ENCODE data around the gene LRRC3C. TPM values are rescaled to one million over a fixed set of nuclear protein-coding genes. Genes with fewer than 3 reads are reported as not detected.

LRRC3C gene
- total and polyA plus RNA-seq, 2 experiments from 2014 or later: 0.57 TPM; not detected in 1

DNA sequence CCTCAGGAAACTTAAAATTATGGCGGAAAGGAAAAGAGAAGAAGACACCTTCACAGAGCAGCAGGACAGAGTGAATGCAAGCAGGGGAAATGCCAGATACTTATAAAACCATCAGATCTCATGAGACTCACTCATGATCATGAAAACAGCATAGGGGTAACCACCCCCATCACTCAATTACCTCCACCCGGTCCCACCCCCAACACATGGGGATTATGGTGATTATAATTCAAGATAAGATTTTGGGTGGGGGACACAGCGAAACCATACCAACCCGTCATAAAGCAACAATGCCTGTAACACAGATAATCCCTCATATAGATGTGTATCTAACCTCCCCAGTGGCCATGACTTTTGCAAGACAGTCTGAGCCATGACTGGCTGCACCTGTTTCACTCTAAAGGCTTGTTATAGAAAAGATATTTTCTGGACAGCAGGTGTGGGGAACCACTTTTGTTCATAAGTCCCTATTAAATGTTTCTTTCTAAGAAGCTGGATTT is 28.2 kb downstream of the LRRC3C start:
- Histone ChIP-seq H3K4me3 (no peak overlapping the region), H3K9me2 (replicated peaks; ENCODE audit: insufficient read depth) (no peaks in the 10 kb centered on the region), H3K4me1 (ENCODE audit: insufficient read depth) (peaks cover 17% of the 10 kb centered on the region), H3K36me3 (replicated peaks; ENCODE audit: insufficient read depth, low read depth) (no peaks in the 10 kb centered on the region), H3K4me2 (no peak overlapping the region), H3K79me2 (no peaks in the 10 kb centered on the region), H3K9me3 (ENCODE audit: low read depth) (no peaks in the 10 kb centered on the region), H3K27me3 (no peaks in the 10 kb centered on the region), H2AFZ (no peak overlapping the region), H3K27ac (no peak overlapping the region), H4K20me1 (ENCODE audit: insufficient read depth, poor library complexity, severe bottlenecking) (no peaks in the 10 kb centered on the region)
- TF ChIP-seq, protein P1, sequence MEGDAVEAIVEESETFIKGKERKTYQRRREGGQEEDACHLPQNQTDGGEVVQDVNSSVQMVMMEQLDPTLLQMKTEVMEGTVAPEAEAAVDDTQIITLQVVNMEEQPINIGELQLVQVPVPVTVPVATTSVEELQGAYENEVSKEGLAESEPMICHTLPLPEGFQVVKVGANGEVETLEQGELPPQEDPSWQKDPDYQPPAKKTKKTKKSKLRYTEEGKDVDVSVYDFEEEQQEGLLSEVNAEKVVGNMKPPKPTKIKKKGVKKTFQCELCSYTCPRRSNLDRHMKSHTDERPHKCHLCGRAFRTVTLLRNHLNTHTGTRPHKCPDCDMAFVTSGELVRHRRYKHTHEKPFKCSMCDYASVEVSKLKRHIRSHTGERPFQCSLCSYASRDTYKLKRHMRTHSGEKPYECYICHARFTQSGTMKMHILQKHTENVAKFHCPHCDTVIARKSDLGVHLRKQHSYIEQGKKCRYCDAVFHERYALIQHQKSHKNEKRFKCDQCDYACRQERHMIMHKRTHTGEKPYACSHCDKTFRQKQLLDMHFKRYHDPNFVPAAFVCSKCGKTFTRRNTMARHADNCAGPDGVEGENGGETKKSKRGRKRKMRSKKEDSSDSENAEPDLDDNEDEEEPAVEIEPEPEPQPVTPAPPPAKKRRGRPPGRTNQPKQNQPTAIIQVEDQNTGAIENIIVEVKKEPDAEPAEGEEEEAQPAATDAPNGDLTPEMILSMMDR (IDR thresholded peaks at IDR 0.05; ENCODE audit: poor library complexity): no peak
- TF ChIP-seq EZH2 (IDR thresholded peaks at IDR 0.05; ENCODE audit: borderline replicate concordance): no peak
- TF ChIP-seq EZH2phosphoT487 (IDR thresholded peaks at IDR 0.05; ENCODE audit: low read depth, severe bottlenecking, unreplicated experiment): no peak
- DNase-seq (ENCODE audit: low spot score): no peak
- 53% methylated on average over 4 of the region's 4 CpGs for WGBS (ENCODE audit: low lambda C conversion rate, missing lambda C conversion rate)

DNA sequence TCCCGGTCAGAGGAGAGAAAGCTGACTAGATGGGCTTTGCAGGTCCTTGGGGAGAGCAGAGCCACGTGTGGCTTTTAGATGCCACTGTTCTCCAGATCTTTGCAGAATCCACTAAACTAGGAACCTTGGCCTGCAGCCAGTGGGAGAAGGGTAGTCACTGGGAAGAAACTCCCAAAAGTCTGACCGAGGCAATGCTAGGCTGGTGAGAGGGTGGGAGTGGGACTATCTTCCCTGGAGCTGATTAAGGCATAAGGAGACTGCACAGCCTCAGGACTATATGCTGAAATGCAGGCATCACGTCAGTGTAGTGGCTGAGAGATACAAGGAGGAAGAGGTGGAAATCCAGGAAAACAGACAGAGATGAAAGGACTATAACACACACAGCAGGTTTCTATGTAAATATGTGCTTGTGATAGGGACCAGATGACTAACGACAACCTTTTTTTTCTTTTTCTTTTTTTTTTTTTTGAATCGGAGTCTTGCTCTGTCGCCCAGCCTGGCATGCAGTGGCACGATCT is 33.1 kb downstream of the LRRC3C start:
- DNase-seq (ENCODE audit: low spot score): peak; percentile 35
- H3K27ac ChIP-seq: peak overlapping the region; percentile 23
- no peaks in the 10 kb centered on the region for H3K9me3 ChIP-seq (ENCODE audit: low read depth)
- peaks cover 9% of the 10 kb centered on the region for H3K4me1 ChIP-seq (ENCODE audit: insufficient read depth)
- no peak overlapping the region for H3K4me3 ChIP-seq
- no peaks in the 10 kb centered on the region for H4K20me1 ChIP-seq (ENCODE audit: insufficient read depth, poor library complexity, severe bottlenecking)
- no peaks in the 10 kb centered on the region for H3K36me3 ChIP-seq (replicated peaks; ENCODE audit: insufficient read depth, low read depth)
- TF ChIP-seq EZH2 (IDR thresholded peaks at IDR 0.05; ENCODE audit: borderline replicate concordance) (no peak), EZH2phosphoT487 (IDR thresholded peaks at IDR 0.05; ENCODE audit: low read depth, severe bottlenecking, unreplicated experiment) (no peak)
- TF ChIP-seq, protein P1 (IDR thresholded peaks at IDR 0.05; ENCODE audit: poor library complexity): no peak
- no peaks in the 10 kb centered on the region for H3K27me3 ChIP-seq
- WGBS (ENCODE audit: low lambda C conversion rate, missing lambda C conversion rate): 42% methylated on average over 7 of the region's 8 CpGs
- no peaks in the 10 kb centered on the region for H3K9me2 ChIP-seq (replicated peaks; ENCODE audit: insufficient read depth)
- no peak overlapping the region for H2AFZ ChIP-seq
- H3K79me2 ChIP-seq: no peaks in the 10 kb centered on the region
- H3K4me2 ChIP-seq: no peak overlapping the region

DNA sequence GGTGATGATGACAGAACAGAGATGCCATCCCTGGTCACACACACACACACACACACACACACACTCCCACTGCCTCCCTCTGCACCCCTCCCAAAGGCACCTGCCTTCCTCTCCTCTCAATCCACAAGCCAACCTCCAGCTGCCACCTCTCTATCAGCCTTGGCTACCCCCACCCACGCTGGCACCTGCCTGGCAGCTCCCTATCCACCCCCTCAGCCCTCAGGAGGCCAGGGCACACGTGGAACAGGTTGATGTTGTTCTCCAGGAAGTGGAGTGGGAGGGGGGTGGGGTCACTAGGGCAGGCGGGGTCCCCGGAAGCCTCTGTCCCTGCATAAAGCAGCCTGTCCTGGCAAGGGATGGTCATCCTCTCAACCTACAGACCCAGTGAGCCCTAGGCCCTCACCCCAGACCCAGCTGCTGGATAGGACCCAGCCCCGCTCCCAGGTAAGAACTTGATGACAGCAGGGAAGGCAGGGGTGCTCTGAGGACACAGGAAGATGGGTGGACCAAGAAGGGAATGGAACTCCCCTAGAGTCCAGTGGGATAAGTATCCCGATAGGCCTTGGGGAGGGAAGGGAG is 35.2 kb downstream of the LRRC3C start, which contains the start of gene GSDMA:
TSS of gene GSDMA (plus strand) at position 363 of the 579 bp plus-strand sequence. CDS start 2,684 bp downstream, outside the sequence.
- no peaks in the 10 kb centered on the region for H4K20me1 ChIP-seq (ENCODE audit: insufficient read depth, poor library complexity, severe bottlenecking)
- H3K27ac ChIP-seq: no peak within 1 kb of the TSS
- no peak within 1 kb of the TSS for H3K4me2 ChIP-seq
- no peak within 1 kb of the TSS for H2AFZ ChIP-seq
- no peaks in the 10 kb centered on the region for H3K9me2 ChIP-seq (replicated peaks; ENCODE audit: insufficient read depth)
- H3K36me3 ChIP-seq (replicated peaks; ENCODE audit: insufficient read depth, low read depth): no peaks in the 10 kb centered on the region
- no peak within 1 kb of the TSS for H3K4me3 ChIP-seq
- WGBS (ENCODE audit: low lambda C conversion rate, missing lambda C conversion rate): 81% methylated on average over 6 of the region's 6 CpGs
- no peaks in the 10 kb centered on the region for H3K79me2 ChIP-seq
- DNase-seq (ENCODE audit: low spot score): no peak
- H3K9me3 ChIP-seq (ENCODE audit: low read depth): no peaks in the 10 kb centered on the region
- H3K27me3 ChIP-seq: no peaks in the 10 kb centered on the region
- TF ChIP-seq EZH2 (IDR thresholded peaks at IDR 0.05; ENCODE audit: borderline replicate concordance) (no peak), EZH2phosphoT487 (IDR thresholded peaks at IDR 0.05; ENCODE audit: low read depth, severe bottlenecking, unreplicated experiment) (no peak)
- TF ChIP-seq, protein P1 (IDR thresholded peaks at IDR 0.05; ENCODE audit: poor library complexity): no peak
- H3K4me1 ChIP-seq (ENCODE audit: insufficient read depth): peaks cover 9% of the 10 kb centered on the region

Measured in hepatocyte (in vitro differentiated cells).